Calu3 (cell line): ENCODE measurements around the gene EVL. TPM values are rescaled to one million over a fixed set of nuclear protein-coding genes. Genes with fewer than 3 reads are reported as not detected.
"Not testable (repeated sequence)": the region's sequence is repeated elsewhere in the genome, so short reads cannot be mapped to it uniquely, and the experiment has no call there.

Source experiments
- BruUV-seq: library from RNA; stranded (reverse); fragments of 400-500 nt; replicated peaks from 2 replicates; lab custom pipeline; 2021; lab: Mats Ljungman, UMichigan
- CTCF ChIA-PET: fragments of 300-600 bp; sonication (Branson Sonifier 250); formaldehyde crosslinking; loops from one replicate; lab custom pipeline; 2022; ENCODE audit warnings: antibody characterized with exemption; lab: Charles Lee
- DNase-seq: peaks from one replicate; pipeline ENCODE4 v3.0.0; 2022
- H3K27ac Mint-ChIP-seq: one replicate; pipeline ENCODE4 v1.8.0; 2022; ENCODE audit warnings: mixed read lengths; ENCODE audit not compliant: unreplicated experiment
- H3K27me3 Mint-ChIP-seq: one replicate; pipeline ENCODE4 v1.8.0; 2022; ENCODE audit warnings: mixed read lengths; ENCODE audit not compliant: unreplicated experiment
- H3K36me3 Mint-ChIP-seq: one replicate; pipeline ENCODE4 v1.8.0; 2022; ENCODE audit warnings: mild to moderate bottlenecking, moderate library complexity, mixed read lengths; ENCODE audit not compliant: insufficient read depth, unreplicated experiment
- H3K4me1 Mint-ChIP-seq: one replicate; pipeline ENCODE4 v1.8.0; 2022; ENCODE audit warnings: mild to moderate bottlenecking, low read depth, mixed read lengths; ENCODE audit not compliant: unreplicated experiment
- H3K4me3 Mint-ChIP-seq: one replicate; pipeline ENCODE4 v1.8.0; 2022; ENCODE audit warnings: mild to moderate bottlenecking, low read depth, moderate library complexity, mixed read lengths; ENCODE audit not compliant: unreplicated experiment
- H3K9me3 Mint-ChIP-seq: one replicate; pipeline ENCODE4 v1.8.0; 2022; ENCODE audit warnings: low read depth, mixed read lengths; ENCODE audit not compliant: unreplicated experiment
- intact Hi-C: fragments of 100-400 bp; cut with micrococcal nuclease; formaldehyde crosslinking; loops from one replicate; pipeline ENCODE4 v1.10.0; 2022; ENCODE audit not compliant: unreplicated experiment
- total RNA-seq: library from RNA; stranded (reverse); gene quantifications from 2 replicates; pipeline ENCODE4 v1.2.3, GENCODE V29; 2022
- TF ChIP-seq, protein P1 (sequence below): fragments of 200-600 bp; IDR thresholded peaks from one replicate; pipeline ENCODE4 v1.8.0; 2022; ENCODE audit warnings: antibody characterized with exemption; ENCODE audit not compliant: unreplicated experiment

The EVL gene
- total RNA-seq, 1 experiment from 2014 or later: 33.5 TPM

DNA sequence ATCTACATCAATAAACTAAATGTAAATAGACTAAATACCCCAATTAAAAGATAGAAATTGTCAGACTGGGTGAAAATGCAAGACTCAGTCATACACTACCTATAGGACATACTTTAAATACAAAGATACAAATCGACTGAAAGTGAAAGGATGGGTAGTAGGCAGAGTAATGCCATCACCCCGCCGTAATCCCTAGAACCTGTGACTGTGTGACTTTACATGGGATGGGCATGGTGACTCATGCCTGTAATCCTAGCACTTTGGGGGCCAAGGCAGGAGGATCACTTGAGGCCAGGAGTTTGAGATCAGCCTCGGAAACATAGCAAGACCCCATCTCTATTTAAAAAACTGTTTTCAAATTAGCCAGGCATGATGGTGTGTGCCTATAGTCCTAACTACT lies 2.6 kb upstream of the EVL start:
- TF ChIP-seq, protein P1, sequence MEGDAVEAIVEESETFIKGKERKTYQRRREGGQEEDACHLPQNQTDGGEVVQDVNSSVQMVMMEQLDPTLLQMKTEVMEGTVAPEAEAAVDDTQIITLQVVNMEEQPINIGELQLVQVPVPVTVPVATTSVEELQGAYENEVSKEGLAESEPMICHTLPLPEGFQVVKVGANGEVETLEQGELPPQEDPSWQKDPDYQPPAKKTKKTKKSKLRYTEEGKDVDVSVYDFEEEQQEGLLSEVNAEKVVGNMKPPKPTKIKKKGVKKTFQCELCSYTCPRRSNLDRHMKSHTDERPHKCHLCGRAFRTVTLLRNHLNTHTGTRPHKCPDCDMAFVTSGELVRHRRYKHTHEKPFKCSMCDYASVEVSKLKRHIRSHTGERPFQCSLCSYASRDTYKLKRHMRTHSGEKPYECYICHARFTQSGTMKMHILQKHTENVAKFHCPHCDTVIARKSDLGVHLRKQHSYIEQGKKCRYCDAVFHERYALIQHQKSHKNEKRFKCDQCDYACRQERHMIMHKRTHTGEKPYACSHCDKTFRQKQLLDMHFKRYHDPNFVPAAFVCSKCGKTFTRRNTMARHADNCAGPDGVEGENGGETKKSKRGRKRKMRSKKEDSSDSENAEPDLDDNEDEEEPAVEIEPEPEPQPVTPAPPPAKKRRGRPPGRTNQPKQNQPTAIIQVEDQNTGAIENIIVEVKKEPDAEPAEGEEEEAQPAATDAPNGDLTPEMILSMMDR: no peak
- no peak for DNase-seq
- no TSS peak for BruUV-seq
- no peaks in the 10 kb centered on the region for H3K9me3 Mint-ChIP-seq
- H3K27ac Mint-ChIP-seq: no peak overlapping the region
- H3K4me1 Mint-ChIP-seq: peaks cover 14% of the 10 kb centered on the region
- CTCF ChIA-PET: no interaction called here
- intact Hi-C loops: no loop called here
- no peaks in the 10 kb centered on the region for H3K27me3 Mint-ChIP-seq
- no peak overlapping the region for H3K4me3 Mint-ChIP-seq
- H3K36me3 Mint-ChIP-seq: peaks cover 5% of the 10 kb centered on the region

DNA sequence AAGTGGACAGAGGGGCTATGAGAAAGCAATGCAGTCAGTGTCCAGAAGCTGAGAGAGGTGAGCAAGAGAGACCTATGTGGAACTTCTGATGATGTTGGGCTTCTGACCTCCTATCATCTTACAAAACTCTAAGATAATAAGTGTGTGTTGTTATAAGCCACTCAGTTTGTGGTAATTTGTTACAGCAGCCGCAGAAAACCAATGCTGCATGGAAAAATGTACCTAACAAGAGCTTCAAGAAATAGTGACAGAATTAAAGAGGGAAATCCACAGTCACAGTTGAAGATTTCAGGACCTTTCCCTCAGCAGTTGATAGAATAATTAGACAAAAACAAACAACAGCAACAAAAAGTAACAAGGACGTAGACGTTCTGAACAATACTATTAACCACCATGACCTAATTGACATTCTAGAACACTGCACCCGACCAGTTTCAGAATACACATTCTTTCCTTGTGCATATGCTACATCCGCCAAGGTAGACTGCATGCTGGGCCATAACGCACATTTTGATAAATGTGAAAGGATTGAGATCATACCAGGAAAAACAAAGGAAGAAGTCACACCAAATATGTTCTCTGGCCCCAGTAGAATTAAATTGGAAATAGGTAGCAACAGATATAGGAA lies 1.8 kb upstream of the EVL start:
- TF ChIP-seq, protein P1: no peak
- intact Hi-C loops: no loop called here
- CTCF ChIA-PET: no interaction called here
- BruUV-seq: no TSS peak
- no peak overlapping the region for H3K27ac Mint-ChIP-seq
- DNase-seq: no peak
- H3K27me3 Mint-ChIP-seq: no peaks in the 10 kb centered on the region
- no peak overlapping the region for H3K4me3 Mint-ChIP-seq
- H3K9me3 Mint-ChIP-seq: no peaks in the 10 kb centered on the region
- peaks cover 5% of the 10 kb centered on the region for H3K36me3 Mint-ChIP-seq
- peaks cover 22% of the 10 kb centered on the region for H3K4me1 Mint-ChIP-seq

DNA sequence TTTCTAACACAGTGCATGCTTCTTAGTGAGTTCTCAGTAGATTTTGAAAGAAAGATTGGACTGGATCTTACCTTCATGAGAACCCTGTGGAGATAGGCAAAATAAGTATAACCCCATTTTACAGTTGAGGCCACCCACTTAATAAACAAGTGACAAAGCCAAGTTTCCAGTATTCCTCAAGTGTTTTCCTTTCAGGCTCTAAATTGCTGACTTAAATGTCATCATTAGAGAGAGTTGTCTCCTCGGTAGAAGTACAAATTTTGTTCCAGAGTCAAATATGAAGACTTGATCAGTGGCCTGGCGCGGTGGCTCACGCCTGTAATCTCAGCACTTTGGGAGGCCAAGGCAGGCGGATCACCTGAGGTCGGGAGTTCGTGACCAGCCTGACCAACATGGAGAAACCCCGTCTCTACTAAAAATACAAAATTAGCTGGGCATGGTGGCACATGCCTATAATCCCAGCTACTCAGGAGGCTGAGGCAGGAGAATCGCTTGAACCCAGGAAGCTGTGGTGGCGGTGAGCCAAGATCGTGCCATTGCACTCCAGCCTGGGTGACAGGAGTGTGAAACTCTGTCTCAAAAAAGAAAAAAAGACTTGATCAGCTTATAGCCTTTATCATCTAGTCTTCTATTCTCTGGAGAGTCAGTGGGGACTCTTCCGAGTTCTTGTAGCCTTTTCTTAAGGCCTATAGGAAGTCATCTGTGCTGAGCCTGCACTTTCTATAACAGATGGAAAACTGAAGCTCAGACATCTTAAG lies 708 bp upstream of the EVL start:
- H3K27me3 Mint-ChIP-seq, H3K27ac Mint-ChIP-seq, BruUV-seq, H3K36me3 Mint-ChIP-seq, H3K9me3 Mint-ChIP-seq, DNase-seq, intact Hi-C loops, H3K4me3 Mint-ChIP-seq: not testable (repeated sequence)
- peaks cover 18% of the 10 kb centered on the region for H3K4me1 Mint-ChIP-seq
- CTCF ChIA-PET: interaction anchor here (0.6 kb wide), 1 partner anchor 18 kb away, joined by 3 read pairs; no protein-coding TSS in a partner anchor

DNA sequence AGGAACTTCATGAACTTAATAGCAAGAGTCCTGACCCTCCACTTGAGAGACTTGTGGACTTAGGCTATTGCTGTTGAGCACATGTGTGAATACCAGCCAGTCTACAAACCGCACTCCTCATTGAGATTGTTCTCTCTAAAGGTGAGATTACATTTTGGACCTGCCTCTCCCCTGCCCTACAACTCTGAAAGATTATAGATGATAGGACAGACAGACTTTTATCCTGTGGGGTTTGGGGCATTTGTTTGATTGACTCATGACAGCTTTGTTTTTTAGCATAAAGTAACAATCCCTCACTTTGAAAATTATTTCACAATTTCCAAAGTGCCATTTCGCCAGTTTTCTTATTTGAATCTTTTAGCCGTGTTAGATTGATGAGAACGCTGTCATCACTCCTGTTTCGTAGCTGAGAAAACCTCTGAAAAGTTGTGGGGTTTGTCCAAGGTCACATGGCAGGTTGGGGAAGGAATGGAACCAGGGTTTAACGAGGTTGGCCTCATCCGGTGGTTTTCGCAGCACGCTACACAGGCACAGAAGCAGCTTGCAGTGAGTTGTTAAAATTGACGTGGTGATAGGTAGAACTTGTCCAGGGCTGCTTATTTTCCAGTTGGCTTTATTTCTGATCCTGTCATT lies 836 bp downstream of the EVL start:
- no peak for DNase-seq
- no TSS peak for BruUV-seq
- no peaks in the 10 kb centered on the region for H3K27me3 Mint-ChIP-seq
- H3K9me3 Mint-ChIP-seq: no peaks in the 10 kb centered on the region
- peaks cover 16% of the 10 kb centered on the region for H3K4me1 Mint-ChIP-seq
- intact Hi-C loops: no loop called here
- CTCF ChIA-PET: no interaction called here
- TF ChIP-seq, protein P1: no peak
- no peak overlapping the region for H3K27ac Mint-ChIP-seq
- no peak overlapping the region for H3K4me3 Mint-ChIP-seq
- no peaks in the 10 kb centered on the region for H3K36me3 Mint-ChIP-seq
